ENCODE results near the gene MPEG1. TPM values are rescaled to one million over a fixed set of nuclear protein-coding genes. Genes with fewer than 3 reads are reported as not detected.

The MPEG1 gene
- total RNA-seq, 1 experiment from 2014 or later = not detected

DNA sequence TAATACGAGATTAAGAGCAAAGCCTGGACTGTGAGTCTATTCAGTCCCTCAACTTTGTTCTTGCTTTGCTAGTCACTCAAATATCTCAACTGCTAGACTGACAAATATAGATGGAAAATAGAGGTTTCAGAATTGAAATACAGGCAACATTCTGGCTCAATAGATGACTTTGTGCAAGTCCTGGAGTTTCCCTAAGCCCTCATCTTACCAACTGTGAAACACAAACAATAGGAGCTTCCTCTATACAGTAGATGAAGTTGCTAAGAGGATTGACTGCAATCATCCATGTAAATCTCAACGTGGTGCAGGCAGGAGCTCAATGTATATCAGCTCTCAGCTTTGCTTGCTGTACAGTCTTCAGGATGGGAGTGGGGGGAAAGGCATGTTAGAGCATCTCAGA, 6.2 kb upstream of the MPEG1 start:
- DNase-seq (ENCODE audit: extremely low read depth, low read depth) = no peak

GRCh38 chr11:59218319-59218718, 5.6 kb upstream of the MPEG1 start:
- no peak for DNase-seq (ENCODE audit: extremely low read depth, low read depth)

DNA sequence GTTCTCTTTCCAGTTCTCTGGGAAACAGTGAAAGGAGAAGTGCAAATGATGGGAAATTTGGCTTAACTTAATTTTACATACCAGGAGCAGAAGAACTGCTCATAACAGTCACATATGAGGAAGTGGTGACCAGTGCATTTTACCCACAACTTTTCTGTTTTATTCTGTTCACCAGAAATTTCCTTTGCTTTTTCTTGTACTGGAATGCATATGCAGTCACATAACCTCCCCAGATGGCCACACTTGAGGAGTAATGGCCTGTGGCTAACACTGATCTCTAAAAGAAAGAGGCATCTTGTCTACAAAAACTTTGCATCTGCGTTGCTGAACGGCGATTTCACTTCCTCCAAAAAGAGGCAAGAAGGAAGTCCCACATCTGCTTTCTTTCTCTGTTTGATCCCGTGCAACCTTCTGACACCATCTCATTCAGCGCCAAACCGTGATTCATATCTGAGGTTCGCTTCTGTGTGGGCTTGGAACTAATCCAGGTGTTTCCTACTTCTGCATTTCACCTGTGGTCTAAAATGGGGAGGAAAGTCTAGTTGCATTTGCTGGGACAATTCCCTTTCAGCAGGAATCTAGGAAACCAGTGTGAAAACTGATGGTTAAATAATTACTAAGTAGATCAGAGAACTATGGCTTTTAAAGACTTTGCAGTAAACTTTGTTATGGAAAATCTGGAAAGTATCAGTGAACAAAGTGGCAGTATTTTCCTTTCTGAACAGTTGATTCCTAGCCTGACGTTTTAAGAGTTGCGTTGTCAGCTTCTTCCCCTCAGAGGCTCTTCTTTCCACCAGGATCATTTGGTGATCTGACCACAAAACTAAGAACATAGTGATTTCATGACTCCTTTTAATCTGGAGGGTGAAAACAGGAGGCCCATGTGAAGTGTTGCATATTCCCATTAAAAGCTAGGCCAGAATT, 4.2 kb upstream of the MPEG1 start:
- DNase-seq (ENCODE audit: extremely low read depth, low read depth) = no peak

DNA sequence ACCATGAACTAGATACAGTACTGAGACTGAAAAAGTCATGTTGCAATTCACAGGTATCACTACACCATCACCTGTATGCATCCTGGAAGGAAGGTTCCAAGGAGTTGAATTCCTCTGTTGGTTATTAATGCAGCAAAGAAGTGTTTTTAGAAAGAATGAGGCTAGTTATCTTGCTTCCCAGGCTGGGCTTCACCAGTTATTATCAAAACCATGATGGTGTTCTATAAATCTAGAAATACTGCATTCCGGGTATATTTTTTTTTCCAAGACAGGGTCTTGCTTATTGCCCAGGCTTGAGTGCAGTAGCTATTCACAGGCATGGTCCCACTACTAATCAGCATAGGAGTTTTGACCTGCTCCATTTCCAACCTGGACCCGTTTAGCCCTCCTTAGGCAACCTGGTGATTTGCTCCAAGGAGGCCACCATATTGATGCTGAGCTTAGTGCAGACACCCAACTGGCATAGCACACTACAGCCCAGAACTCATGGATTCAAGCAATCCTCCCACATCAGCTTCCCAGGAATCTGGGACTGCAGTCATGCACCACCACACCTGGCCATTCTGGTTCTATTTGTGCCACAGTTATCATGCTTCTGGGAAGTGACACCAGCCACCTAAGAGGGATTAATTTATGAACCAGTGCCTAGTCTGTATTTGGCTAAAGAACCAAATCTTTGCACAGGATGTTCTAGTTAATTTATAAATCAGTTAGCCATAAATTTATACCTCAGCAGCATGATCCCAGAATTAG, 1.6 kb upstream of the MPEG1 start:
- no peak for DNase-seq (ENCODE audit: extremely low read depth, low read depth)

DNA sequence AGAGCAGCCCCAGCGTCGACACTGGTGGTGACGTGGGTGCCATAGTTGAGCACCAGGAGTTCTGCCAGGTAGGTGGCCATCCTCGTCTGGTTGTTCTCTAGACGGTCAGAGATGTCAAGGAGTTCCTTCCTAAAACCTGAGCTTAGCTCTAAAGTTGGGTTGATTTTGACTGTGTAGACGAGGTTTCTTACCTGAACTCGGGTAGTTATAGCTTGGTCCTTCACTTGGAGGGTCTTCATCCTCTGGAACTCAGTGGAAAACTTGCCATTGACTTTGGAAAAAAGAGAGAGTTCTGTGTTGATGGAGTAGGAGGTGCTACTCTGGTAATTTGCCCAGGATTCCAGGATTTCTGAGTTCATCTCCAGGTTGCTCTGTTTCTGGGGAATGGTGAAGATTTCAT, 505 bp downstream of the MPEG1 start:
- no peak for DNase-seq (ENCODE audit: extremely low read depth, low read depth)

- no peak for DNase-seq (ENCODE audit: extremely low read depth, low read depth)
These were observed 3.8 kb downstream of the MPEG1 start for GRCh38 chr11:59208956-59209355.

- DNase-seq (ENCODE audit: extremely low read depth, low read depth) = peak; percentile 21
These were observed 4.7 kb downstream of the MPEG1 start for GRCh38 chr11:59207988-59208451.

GRCh38 chr11:59206635-59207034, 6.1 kb downstream of the MPEG1 start:
- DNase-seq (ENCODE audit: extremely low read depth, low read depth) = peak; percentile 51

DNA sequence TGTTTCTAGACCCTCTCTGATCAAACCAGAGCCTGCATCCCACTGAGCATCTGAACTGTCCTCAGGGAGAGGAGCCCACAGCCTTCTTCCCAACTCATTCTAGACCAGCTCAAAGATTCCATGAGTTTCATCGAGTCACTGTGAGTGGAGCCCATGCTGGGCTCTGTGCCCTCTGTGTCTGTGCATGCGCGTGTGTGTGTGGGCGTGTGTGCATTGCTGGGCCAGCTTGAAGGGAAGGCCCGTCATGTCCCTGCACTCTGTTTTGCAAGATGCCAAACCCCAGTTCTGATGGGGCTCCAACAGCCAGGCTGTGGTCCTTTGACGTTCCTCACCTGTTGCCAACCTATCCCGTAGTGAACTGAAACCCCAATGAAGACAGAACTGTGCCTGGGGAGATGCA, 7.1 kb downstream of the MPEG1 start:
- DNase-seq (ENCODE audit: extremely low read depth, low read depth) = no peak

GRCh38 chr11:59204746-59205145, 8.0 kb downstream of the MPEG1 start:
- no peak for DNase-seq (ENCODE audit: extremely low read depth, low read depth)

GRCh38 chr11:59201353-59201752, 11.4 kb downstream of the MPEG1 start:
- DNase-seq (ENCODE audit: extremely low read depth, low read depth) = no peak

GRCh38 chr11:59200423-59200746, 12.3 kb downstream of the MPEG1 start:
- no peak for DNase-seq (ENCODE audit: extremely low read depth, low read depth)

DNA sequence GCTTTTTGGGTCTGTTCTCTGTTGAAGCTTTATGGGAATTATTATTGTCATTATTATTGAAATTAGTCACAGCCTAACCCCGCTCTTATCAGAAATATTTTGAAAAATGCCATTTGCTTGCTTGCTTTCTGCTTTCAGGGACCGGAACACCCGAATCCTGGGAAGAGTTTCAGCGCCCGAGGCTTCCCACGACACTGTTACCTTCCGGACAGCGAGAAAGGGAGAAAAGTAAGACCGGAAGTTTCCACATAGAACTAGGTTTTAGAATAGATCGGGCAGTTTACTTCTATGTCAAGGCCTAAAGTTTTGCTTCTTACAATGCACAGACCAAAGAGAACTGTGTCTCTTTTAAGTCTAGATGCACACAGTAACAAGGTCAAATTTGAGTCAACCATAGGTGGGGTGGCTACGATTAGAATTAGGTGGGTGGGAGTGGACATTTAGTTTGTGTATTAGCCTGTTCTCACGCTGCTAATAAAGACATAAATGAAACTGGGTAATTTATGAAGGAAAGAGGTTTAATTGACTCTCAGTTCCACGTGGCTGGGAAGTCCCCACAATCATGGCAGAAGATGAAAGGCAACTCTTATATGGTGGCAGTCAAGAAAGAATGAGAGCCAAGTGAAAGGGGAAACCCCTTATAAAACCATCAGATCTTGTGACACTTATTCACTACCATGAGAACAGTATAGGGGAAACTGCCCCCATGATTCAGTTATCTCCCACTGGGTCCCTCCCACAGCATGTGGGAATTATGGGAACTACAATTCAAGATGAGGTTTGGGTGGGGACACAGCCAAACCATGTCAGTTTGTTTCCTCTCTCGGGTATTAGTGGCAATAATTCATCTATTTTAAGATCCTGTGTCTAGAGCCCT, 12.9 kb downstream of the MPEG1 start:
- no peak for DNase-seq (ENCODE audit: extremely low read depth, low read depth)

DNA sequence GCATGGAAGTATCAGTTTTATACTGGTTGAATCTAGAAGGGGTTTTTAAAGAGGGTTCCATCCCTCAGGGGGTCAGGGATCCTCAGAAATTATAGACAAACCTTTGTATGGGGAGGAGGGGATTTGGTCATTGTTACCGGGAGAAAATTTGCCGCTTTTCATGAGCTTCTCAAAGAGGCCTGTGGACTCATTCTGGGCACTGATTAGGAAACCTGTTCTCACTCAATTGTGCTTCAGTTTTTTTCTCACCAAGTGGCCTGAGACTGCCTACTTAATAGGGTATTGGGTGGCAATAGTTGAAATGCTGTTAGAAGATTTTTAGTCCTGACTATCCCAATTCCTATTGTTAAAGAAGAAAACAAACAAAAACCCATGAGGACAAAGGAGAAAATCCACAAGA, 14.0 kb downstream of the MPEG1 start:
- no peak for DNase-seq (ENCODE audit: extremely low read depth, low read depth)

DNA sequence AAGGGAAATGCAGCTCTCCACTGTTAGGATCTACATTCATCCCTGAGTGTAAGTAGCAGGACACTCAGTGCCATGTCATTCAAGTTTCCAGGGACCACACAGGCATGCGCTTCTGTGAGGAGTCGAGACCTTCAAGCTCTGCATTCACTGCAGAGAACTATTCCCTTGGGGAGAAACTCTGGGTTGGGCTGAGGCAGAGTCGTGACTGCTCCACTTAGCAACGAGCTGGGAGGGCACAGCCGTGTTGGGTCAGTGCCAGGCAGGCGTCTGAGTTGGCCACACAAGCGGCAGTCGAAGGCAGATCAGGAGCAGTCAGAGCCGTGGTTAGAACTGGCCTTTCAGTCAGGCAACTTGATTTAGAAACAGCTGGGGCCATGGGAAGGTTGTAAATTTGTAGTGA, 14.7 kb downstream of the MPEG1 start:
- no peak for DNase-seq (ENCODE audit: extremely low read depth, low read depth)

GRCh38 chr11:59196777-59197176, 15.9 kb downstream of the MPEG1 start:
- no peak for DNase-seq (ENCODE audit: extremely low read depth, low read depth)

DNA sequence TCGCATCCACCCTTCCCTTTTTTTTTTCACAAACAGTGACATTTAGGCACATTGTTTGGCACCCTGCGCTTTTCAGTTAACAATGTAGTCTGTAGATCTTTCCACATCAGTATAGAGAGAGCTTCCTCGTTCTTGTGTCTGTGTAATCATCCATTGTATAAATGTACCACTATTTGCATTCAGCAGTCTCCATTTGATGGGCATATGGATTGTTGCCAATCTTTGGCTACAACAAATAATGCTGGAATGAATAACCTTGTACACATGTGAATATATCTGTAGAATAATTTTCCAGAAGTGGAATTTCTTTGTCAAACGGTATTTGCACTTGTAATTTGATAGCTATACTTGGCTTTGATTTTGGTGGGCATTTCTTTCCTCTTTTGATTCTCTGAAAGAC, 17.1 kb downstream of the MPEG1 start:
- DNase-seq (ENCODE audit: extremely low read depth, low read depth) = no peak

- no peak for DNase-seq (ENCODE audit: extremely low read depth, low read depth)
These were observed 19.1 kb downstream of the MPEG1 start for GRCh38 chr11:59193587-59194130.

DNA sequence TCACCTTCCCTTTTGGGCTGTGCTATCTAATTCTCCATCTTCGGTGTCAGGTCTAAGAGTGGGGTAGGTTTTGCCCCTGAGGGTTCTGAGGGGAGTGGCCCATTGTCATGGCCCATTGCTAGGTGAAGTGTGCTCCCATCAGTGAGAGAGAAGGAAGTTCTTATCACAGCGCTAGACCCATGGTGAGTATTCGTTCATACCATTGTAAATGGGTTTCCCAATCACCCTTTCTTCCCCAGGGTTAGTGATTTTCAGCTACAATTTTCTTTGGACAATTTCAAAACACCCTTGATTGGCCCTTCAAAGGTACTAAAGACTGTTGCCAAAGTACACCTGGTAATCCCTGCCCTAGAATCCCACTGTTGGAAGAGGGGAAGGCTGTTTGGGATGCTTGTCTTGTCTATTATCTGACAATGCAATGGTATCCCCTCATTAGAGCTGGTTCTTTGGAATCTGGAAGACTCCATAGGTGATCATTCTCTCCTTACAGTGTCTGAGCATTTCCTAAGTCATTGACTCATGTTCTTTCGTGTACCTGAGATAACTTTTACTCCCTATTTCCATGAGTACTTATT, 20.2 kb downstream of the MPEG1 start:
- DNase-seq (ENCODE audit: extremely low read depth, low read depth) = no peak

DNA sequence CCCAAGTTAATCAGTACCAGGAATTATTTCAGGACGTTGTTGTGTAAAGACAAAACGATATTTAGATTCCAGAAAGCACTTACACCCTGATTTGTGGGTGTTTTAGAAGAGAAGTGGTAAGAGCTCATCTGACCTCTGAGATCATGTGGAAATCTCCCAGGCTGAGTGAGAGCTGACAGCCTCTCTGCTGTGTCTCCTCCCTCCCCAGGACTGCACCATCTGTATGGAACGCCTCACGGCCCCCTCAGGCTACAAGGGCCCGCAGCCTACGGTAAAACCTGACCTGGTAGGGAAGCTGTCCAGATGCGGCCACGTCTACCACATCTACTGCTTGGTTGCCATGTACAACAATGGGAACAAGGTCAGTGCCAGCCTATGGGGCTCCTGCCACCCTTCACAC, 20.8 kb downstream of the MPEG1 start:
- no peak for DNase-seq (ENCODE audit: extremely low read depth, low read depth)

All from NCI-H460 (cell line).